NCI-H1417 (cell line): ENCODE data around the gene TSPAN6.

Experiments used
- DNase-seq, 3 experiments: peaks; one replicate each; lab custom pipeline; 2025; lab: John Stamatoyannopoulos, UW

The TSPAN6 gene

GRCh38 chrX:100636321-100636991 lies at the start of gene TSPAN6:
Gene TSPAN6, minus strand, starts transcription at chrX:100636806. Its CDS starts 112 bp downstream, at chrX:100636694.
- DNase-seq = peak in 2 of 3 experiments; percentile 13 to 55

- no peak for DNase-seq
These were observed 49.3 kb upstream of the TSPAN6 start for GRCh38 chrX:100685997-100686305.

- peak; percentile 62 to 90 (median 69) for DNase-seq
These were observed 48.8 kb upstream of the TSPAN6 start for GRCh38 chrX:100685284-100685996.

GRCh38 chrX:100682939-100683338 lies 46.3 kb upstream of the TSPAN6 start:
- DNase-seq = no peak

GRCh38 chrX:100681599-100681998 lies 45.0 kb upstream of the TSPAN6 start:
- no peak for DNase-seq

GRCh38 chrX:100680756-100681155 lies 44.1 kb upstream of the TSPAN6 start:
- no peak for DNase-seq

- DNase-seq = no peak
These were observed 41.1 kb upstream of the TSPAN6 start for GRCh38 chrX:100677611-100678181.

GRCh38 chrX:100674705-100675104 lies 38.1 kb upstream of the TSPAN6 start:
- no peak for DNase-seq

- DNase-seq = no peak
These were observed 36.9 kb upstream of the TSPAN6 start for GRCh38 chrX:100673397-100673953.

GRCh38 chrX:100672966-100673365 lies 36.4 kb upstream of the TSPAN6 start:
- no peak for DNase-seq

GRCh38 chrX:100663642-100664041 lies 27.0 kb upstream of the TSPAN6 start:
- DNase-seq = peak in 1 of 3 experiments; percentile 36

- peak in 1 of 3 experiments; percentile 11 for DNase-seq
These were observed 26.2 kb upstream of the TSPAN6 start for GRCh38 chrX:100662796-100663195.

GRCh38 chrX:100662170-100662569 lies 25.6 kb upstream of the TSPAN6 start:
- no peak for DNase-seq

GRCh38 chrX:100659431-100660137 lies 23.0 kb upstream of the TSPAN6 start:
- no peak for DNase-seq

GRCh38 chrX:100658941-100659381 lies 22.4 kb upstream of the TSPAN6 start:
- DNase-seq = no peak

GRCh38 chrX:100654261-100654660 lies 17.7 kb upstream of the TSPAN6 start:
- peak in 2 of 3 experiments; percentile 8 to 27 for DNase-seq

GRCh38 chrX:100652266-100652665 lies 15.7 kb upstream of the TSPAN6 start:
- DNase-seq = no peak

- no peak for DNase-seq
These were observed 14.2 kb upstream of the TSPAN6 start for GRCh38 chrX:100650841-100651240.

- DNase-seq = no peak
These were observed 13.1 kb upstream of the TSPAN6 start for GRCh38 chrX:100649550-100650356.

GRCh38 chrX:100648458-100649417 lies 12.1 kb upstream of the TSPAN6 start:
- DNase-seq = peak in 1 of 3 experiments; percentile 52
